Activated CD8-positive, alpha-beta memory T cell treated with anti-CD3 and anti-CD28 coated beads for 48 hours (primary cell): ENCODE results near the gene CMTM7.
A peak's percentile ranks its signal among the peaks of the same experiment; 100 is the strongest.
"Not testable (repeated sequence)": the region's sequence is repeated elsewhere in the genome, so short reads cannot be mapped to it uniquely, and the experiment has no call there.

Experiments
- DNase-seq, 3 experiments: peaks; one replicate each; pipeline ENCODE4 v3.0.0-alpha.2; 2020; ENCODE audit warnings: low read depth in 2 of 3, low spot score in 2 of 3

The CMTM7 gene

DNA sequence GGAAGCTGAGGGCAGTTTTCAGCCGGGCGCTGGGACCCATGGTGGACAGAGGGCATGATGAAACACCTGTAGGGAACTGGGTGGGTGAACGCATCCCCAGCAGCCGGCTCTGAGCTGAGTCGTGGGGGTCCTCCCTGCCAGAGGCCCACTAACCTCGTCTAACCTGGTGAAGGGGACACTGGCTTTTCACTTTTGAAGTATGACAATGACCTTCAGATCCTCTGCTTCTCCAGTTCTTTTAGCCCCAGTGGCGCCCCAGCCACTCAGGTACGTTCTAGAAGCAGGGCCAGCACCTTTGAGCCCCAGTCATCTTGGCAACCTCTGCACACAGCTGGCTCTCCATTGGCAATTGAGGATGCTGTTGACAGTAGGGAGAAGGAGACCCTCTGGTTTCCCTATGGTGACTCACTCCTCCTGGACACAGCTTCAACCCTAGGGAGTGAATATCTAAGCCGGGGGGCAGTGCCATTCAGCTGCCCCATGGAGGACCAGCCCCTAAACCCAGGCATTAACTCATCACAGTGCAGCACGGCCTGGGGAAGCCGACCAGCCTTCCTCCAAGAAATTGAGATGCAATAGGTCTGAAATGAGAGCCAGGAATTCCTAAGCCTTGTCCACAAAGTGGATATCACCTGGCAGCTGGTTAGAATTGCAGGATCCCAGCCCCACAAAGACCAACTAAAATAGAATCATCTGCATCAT lies 64.9 kb downstream of the CMTM7 start:
- DNase-seq, result no peak

DNA sequence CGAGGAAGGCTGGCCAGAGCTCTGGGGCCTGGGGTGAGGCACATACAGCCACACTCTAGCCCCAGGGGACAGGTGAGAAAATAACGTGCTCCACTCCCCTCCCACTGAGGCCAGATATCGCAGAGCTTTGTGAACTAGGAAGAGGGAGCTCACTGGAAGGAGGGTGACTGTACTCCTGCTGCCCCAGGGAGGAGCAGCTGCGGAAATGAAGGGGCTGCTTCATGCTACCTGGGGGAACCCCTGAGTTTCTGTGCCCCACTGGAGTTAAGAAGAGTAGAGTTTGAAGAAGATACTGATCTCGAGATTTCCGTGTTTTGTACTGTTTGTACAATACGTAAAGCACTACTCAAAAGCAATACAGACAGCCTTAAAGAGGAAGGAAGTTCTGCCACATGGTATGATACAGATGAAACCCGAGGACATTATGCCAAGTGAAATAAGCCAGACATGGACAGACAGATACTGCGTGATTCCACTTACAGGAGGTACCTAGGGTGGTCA lies 66.4 kb downstream of the CMTM7 start:
- DNase-seq, result no peak

DNA sequence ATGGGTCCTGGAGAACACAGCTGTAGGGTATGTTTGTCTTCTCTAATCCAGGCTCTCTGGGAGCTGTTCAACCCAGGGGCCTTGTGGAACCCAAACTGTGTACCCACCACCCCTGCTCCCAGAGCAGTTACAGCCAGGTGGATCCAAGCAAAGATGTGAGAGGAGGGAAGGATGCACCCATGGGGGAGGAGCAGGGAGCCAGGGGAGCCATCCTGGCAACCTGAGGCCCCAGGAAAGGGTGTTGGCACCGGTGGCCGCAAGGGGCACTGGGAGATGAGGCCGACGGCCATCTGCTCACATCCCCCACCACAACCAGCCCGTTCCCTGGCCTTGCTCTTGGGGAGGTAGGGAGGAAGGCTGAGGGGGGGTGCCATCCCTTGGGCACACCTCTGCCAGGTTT lies 67.8 kb downstream of the CMTM7 start:
- no peak for DNase-seq

DNA sequence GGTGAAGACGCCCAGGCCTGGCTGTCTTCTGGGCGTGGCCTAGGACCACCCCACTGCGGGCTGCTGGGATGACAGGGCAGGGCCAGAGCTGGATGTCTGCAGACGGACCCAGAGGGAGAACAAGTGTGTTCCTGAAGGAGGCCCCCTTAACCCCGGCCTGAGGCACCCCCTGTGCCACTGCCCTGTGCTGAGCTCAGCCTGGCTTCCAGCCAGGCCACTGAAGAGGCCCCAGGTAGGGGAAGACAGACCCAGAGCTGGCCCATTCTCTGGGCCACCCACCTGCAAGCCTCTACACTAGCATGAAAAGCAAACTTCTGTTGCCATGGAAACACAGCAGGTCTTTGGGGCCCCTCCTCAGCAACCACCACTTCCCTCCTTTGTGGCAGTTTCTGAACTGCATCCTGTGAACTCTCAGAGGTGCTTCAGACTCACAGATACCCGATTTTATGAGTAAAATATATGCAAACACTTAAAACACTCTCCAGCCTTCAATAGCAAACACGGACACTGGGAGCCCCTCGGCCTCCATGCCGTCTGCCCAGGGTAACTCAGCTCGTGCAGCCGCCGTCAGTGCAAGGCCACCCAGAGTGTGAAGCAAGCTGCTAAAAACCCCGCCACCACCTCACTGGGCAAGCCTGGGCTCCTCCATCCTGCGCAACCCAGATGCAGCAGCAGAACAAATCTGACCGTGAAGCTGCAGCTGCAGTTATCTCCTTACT lies 68.5 kb downstream of the CMTM7 start:
- DNase-seq, result peak; percentile 32 to 48 (median 37)

DNA sequence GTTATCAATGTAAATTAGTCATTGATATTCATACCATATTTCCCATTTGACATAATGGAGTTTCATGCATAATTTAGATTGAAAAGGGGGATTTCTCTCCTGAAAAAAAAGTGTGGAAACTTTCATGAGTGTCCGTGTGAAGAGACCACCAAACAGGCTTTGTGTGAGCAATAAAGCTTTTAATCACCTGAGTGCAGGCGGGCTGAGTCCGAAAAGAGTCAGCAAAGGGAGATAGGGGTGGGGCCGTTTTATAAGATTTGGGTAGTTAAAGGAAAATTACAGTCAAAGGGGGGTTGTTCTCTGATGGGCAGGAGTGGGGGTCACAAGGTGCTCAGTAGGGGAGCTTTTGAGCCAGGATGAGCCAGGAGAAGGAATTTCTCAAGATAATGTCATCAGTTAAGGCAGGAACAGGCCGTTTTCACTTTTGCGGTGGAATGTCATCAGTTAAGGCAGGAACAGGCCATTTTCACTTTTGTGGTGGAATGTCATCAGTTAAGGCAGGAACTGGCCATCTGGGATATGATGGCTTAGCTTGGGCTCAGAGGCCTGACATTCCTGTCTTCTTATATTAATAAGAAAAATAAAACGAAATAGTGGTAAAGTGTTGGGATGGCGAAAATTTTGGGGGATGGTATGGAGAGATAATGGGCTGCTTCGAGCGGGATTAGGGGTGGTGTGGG lies 69.3 kb downstream of the CMTM7 start:
- DNase-seq, result not testable (repeated sequence)

DNA sequence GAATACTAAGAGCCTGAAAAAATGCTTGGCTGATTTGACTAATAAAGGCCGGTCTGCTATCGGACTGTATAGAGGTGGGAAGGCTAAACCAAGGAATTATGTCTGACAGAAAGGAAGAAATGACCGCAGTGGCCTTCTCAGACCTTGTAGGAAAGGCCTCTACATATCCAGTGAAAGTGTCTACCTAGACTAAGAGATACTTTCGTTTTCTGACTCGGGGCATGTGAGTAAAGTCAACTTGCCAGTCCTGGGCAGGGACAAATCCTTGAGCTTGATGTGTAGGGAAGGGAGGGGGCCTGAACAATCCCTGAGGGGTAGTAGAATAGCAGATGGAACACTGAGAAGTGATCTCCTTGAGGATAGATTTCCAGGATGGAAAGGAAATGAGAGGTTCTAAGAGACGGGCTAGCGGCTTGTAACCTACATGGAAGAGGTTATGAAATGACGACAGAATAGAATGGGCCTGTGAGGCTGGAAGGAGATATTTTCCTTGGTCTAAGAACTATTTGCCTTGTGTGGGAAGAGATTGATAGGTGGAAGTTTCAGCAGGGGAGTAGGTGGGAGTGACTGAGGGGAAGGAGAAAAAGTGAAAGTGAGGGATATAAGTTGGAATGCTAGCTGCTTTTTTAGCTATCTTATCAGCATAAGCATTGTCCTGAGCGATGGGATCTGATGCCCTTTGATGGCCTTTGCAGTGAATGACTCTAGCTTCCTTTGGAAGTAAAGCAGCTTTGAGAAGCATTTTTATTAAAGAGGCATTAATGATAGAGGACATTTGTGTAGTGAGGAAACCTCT lies 70.7 kb downstream of the CMTM7 start:
- DNase-seq, result not testable (repeated sequence)

DNA sequence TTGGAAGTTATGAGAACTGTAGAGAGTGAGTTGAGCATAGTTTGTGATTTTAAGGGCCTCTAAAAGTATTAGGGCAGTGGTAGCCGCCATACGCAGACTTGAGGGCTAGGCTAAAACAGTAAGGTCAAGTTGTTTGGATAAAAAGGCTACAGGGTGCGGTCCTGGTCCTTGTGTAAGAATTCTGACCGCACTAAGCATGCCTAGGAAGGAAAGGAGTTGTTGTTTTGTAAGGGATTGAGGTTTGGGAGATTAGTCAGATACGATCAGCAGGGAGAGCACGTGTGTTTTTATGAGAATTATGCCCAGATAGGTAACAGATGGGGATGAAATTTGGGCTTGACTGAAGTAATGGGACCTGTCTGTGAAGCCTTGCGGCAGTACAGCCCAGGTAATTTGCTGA lies 71.8 kb downstream of the CMTM7 start:
- not testable (repeated sequence) for DNase-seq

DNA sequence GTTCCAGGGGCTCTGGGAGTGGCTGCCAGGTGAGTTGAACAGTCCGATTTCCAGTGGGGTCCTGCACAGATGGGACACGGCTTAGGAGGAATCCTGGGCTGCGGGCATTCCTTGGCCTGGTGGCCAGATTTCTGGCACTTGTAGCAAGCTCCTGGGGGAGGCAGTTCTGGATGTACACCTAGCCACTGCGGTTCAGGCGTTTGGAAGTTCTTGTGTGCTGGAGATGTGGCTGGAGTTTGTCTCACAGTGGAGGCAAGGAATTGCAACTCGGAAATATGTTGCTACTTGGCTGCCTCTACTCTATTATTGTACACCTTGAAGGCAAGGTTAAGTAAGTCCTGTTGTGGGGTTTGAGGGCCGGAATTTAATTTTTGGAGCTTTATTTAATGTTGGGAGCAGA lies 73.1 kb downstream of the CMTM7 start:
- not testable (repeated sequence) for DNase-seq

DNA sequence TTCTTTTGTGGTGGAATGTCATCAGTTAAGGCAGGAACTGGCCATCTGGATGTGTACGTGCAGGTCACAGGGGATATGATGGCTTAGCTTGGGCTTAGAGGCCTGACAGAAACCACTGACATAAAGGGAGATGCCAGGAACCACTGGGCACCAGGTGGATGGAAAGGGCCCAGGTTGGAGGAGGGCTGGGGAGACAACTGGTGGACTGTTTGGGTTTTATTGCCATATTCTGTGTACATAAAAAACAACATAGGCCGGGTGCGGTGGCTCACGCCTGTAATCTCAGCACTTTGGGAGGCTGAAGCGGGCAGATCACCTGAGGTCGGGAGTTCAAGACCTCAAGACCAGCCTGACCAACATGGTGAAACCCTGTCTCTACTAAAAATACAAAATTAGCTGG lies 75.2 kb downstream of the CMTM7 start:
- not testable (repeated sequence) for DNase-seq

DNA sequence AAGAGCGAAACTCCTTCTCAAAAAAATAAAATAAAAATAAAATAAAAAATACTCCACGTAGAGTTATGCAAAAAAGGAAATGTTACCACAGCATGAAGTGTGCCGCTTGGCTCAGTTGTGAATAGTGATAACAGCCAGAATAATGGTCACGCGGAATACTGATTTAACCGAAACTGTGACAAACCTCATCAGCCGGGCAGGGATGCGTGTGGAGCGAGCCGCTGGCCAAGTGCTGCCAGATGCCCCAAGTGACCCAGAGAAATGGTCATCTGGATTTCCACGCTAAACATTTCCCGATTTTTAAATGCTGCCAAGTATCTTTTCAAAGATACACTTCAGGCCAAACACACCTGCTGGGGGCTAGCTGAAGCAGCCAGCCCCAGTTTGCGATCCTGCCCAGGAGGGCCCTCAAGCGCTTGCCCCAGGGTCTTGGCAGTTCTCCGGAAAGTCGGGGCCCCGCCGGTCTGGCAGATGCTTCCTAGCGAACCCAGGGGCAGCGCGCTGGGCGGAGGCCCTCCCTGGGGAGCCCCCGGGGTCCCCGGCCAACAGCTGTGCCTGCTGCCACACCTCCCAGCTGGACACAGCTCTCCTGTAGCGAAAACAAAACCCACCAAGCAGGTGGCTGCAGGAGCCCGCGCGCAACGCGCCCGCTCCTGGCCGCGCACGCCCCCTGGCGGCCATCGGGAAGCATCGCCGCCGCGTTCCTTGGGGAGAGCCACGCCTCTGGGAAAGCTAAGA lies 75.8 kb downstream of the CMTM7 start:
- peak; percentile 47 to 68 (median 51) for DNase-seq

DNA sequence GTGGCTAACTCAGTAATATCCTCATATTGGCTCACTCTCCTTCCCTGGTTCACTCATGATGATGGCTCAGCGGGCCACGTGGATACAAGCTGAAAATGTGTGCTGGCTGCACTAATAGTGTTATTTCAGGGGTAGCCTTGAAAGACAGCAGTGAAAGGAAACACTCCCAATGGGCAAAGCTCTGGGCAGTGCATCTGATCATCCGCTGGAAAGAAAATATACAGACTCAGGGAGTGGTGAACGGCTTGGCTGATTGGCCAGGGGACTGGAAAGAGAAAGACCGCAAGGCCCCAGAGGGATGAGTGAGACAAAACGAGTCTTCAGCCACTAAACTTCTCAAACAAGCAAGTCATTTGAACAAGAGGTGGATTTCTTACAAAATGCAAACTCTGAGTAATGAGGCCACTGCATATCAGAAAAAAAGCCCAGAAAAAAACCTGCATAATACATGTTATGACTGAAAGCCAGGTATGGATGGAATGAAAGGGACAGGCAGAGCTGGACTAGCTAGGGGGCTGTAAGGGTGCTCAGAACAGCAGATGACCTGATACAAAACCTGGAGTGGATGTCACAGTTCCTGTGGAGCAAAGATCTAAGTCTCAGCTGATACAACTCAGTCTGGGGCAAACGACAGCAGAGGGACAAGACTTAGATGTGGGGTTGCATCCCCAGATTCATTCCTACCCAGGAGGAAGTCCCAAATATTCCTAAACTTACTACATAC lies 77.7 kb downstream of the CMTM7 start:
- DNase-seq, result no peak

DNA sequence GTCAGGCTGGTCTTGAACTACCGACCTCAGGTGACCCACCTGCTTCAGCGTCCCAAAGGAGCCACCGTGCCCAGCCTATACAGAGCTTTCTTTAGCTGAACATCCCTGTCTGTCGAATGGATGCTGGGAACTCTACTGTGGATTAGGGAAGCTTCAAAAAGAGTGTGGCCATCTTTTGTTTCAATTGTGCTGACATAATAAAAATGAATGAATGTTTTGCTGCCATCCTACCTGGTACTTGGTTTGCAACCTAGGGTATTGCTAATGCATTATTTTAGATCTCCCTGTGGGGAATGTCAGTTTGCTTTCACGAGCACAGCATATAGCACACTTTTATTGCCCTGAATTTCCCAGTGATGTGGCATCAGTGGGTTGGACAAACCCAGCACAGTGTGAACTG lies 78.7 kb downstream of the CMTM7 start:
- no peak for DNase-seq

DNA sequence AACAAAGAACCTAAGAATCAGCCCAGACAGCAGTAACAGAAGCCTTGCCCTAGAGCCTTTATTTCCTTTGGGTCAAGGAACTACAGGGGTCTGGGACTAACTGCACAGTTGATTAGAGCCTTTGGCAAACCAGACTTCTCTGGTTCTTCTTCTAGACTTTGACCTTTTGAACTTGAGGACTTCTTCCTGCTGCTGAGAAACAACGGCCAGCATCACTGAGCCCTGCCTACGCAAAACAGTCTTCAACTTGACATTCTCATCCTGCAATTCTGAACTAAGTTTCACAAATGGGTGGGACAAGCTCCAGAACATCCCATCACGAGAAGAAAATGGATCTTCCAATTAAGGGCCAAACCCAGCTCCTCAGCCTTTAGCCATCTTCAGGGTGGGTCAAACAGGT lies 79.6 kb downstream of the CMTM7 start:
- no peak for DNase-seq

DNA sequence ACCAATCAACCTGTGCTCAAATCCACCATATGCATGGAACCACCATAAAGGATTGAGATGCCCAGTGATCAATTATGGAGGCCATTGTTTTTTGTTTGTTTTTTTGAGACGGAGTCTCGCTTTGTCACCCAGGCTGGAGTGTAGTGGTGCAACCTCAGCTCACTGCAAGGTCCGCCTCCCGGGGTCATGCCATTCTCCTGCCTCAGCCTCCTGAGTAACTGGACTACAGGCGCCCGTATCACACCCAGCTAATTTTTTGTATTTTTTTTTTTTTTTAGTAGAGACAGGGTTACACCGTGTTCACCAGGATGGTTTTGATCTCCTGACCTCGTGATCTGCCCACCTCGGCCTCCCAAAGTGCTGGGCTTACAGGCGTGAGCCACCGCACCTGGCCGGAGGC lies 80.5 kb downstream of the CMTM7 start:
- not testable (repeated sequence) for DNase-seq

DNA sequence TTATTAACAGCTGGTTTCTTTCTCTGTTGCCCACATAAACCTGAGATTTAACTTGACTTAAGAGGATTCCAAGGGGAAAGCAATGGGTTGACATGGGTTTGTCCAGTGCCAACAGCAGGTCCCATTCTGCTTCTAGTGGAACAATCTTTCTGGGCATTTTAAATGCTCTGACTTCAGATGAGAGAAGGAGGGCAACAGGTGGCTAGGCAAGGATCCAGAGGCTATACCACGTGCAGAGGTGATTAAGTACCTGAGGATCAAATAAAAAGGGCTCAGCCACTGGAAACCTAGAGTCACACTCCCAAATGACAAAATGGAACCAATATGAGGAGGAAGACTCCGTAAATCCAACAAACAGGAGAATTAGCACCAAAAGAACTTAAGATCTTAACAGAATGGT lies 82.5 kb downstream of the CMTM7 start:
- no peak for DNase-seq

DNA sequence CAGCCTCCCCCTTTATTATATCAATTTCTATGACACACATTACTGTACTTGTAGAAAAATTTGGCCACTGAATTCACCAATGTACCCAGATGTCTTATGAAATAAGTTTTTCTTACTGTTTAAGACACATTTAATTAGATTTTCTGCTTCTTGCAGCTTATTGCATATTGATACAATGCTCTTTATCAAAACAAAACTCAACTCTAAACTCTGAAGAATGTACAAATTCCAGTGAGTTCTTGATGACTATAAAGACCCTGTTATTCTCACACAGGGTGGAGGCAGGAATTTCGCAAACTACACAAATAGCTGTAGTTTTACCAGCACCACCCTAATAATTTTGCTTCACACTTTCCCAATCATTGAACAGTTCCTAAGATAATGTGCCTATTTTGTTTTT lies 89.0 kb downstream of the CMTM7 start:
- no peak for DNase-seq

DNA sequence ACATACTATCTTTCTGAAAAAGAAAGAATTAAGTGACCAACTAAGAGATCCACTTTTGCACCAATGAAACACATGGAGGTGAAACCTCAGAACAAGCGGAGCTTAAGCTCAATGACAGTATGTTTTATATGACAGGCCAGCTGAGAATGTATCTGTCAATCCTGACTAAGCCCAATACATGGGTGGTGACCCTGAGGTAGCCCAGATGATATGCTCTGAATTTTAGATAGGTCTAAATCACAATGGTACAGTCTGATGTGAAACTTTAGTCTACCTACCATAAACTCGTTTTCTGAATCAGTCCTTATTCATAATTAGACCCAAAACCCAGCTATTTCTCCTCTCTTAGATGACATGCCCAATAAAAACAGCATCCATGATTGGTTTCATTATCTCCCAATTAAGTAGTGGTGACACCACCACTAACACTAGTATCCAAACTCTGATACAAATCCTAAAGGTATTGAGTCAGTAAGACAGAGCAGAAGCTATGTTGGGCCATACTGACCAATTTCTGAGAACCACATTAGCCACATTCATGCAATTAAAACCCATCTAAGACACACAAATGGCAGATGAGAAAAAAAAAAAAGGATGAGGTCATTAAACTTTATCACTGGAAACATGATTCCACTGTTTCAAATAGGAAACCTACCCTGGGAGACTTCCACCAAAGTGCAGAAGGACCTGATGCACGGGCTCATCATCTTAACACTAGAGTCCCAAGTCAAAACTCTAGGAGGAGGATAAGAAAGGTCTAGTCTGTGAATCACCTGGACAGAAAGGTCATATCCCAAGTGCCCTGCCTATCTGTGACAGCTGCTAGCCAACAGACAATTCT lies 90.4 kb downstream of the CMTM7 start:
- DNase-seq, result no peak

DNA sequence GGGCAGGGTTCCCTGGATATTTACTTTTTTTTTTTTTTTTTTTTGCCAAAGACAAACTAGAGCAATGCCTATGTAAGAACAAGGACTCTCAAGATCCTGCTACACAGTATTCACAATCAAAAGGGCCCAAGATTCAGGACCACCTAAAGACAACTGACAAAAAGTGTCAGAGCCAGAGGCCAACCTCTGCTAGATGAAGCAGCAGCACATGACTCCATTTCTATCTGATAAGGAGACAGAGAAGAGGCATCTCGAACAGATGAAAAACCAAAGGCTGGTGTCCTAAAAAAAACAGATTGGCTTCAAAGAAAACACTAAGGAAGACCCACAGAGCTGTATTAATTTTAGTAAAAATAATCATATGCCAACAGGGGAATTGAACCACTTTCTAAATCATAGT lies 91.0 kb downstream of the CMTM7 start:
- no peak for DNase-seq

DNA sequence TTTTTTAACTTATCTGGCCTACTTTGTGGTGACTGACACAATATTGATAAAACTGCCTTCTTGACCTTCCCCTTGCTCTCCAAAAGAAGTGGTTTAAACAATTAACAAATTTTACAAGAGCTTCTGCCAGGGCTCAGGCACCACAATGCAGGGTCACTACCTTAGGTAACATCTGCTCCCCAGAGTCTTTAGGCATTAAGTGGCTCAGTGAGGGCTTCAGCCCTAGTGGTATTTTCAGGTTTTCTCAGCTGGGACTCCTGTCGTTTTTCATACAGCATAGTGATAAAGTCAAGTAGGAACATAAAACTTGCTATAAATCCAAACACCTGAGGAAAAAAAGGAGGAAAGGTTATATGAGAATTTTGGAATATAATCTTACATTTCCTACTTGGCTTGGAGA lies 92.1 kb downstream of the CMTM7 start:
- no peak for DNase-seq
